Measurements from ENCODE around the gene EPC1.

EPC1 gene

DNA sequence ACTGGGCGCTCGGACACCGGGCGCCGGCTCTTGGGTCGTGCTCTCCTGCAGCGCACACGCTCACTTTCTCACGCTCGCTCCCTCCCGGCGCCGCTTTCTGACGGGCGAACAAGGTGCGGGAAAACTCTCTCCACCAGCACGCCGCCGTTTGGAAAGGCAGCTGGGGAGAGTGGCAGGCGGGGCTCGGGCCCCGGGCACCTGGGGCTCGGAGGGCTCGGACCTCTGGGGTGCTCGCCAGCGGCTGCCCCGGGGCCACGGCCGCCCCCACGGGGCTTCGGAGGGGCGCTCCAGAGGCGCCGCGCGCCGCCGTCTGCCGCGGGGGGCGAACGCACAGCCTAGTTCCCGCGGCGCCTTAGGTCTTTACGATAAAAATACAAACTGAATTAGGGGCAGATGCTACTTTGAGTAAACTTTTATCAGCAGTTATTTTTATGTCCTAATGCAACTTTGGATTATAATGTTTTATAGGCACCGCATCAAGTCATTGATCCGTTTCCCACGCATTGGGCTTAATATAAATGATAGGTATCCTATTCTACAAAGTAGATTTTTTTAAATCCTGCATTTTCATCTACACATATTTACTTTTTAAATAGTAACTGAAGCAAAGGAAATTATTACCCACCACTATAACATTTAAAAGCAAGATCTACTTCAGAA, 535 bp upstream of the EPC1 start:
- peak overlapping the region; percentile 95 for H3K4me3 ChIP-seq
- DNase-seq (ENCODE audit: low spot score) = no peak
- peak overlapping the region; percentile 98 for H3K27ac ChIP-seq
- no peak for TF ChIP-seq CTCF (IDR thresholded peaks at IDR 0.05)

DNA sequence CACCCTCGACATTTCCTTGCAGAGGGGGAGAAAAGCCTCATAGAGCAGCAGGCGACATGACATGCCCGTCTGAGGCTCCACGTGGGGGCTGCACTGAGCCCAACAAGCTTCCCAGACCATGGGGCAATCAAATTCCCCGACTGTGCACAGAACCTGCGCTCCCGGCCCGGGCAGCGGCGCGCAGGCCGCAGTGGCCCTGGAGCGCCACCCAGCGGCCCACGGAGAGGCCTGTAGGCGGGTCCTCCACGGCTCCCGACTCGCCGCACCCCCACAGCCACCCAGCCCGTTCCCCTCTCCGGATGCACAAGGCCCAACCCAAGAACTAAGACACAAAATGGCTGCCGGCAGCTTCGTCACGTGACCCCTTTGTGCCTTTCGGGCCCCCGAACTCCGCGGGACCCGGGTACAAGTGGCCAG, 816 bp downstream of the EPC1 start:
- peak; percentile 98 for DNase-seq (ENCODE audit: low spot score)
- Histone ChIP-seq H3K27ac (peak overlapping the region; percentile 98), H3K4me3 (peak overlapping the region; percentile 95)
- TF ChIP-seq CTCF (IDR thresholded peaks at IDR 0.05) = peak; percentile 89

- H3K4me3 ChIP-seq = peak overlapping the region; percentile 32
- H3K27ac ChIP-seq = no peak overlapping the region
- DNase-seq (ENCODE audit: low spot score) = no peak
- TF ChIP-seq CTCF (IDR thresholded peaks at IDR 0.05) = no peak
These were observed 5.4 kb downstream of the EPC1 start for GRCh38 chr10:32341596-32341995.

DNA sequence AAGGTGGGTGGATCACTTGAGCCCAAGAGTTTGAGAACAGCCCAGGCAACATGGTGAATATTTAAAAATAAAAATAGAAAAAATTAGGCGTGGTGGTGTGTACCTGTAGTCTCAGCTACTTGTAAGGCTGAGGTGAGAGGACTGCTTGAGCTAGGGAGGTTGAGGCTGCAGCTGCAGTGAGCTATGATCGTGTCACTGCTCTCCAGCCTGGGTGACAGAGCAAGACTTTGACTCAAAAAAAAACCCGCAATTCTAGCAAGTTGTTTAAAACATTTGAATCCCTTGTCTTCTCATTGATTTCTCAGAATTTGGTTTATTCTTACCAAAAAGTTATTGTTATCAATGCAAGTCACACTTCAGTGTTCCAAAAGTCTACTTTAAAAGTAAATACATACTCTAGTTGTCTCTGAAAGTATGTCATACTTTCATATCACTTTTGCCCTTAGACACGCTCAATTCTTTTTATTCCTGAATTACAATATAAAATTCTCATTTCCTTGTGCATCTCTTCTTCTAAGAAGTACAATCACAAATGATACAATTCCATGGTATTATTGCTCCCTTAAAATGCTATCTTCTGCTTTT, 6.3 kb downstream of the EPC1 start:
- no peak for DNase-seq (ENCODE audit: low spot score)
- no peak overlapping the region for H3K27ac ChIP-seq
- H3K4me3 ChIP-seq = peak overlapping the region; percentile 32
- no peak for TF ChIP-seq CTCF (IDR thresholded peaks at IDR 0.05)

GRCh38 chr10:32338262-32338661, 8.7 kb downstream of the EPC1 start:
- DNase-seq (ENCODE audit: low spot score) = no peak
- no peak overlapping the region for H3K27ac ChIP-seq
- H3K4me3 ChIP-seq = peak overlapping the region; percentile 29
- no peak for TF ChIP-seq CTCF (IDR thresholded peaks at IDR 0.05)

- H3K4me3 ChIP-seq = no peak overlapping the region
- no peak for TF ChIP-seq CTCF (IDR thresholded peaks at IDR 0.05)
- no peak overlapping the region for H3K27ac ChIP-seq
- DNase-seq (ENCODE audit: low spot score) = no peak
These were observed 9.6 kb downstream of the EPC1 start for GRCh38 chr10:32337350-32337749.

DNA sequence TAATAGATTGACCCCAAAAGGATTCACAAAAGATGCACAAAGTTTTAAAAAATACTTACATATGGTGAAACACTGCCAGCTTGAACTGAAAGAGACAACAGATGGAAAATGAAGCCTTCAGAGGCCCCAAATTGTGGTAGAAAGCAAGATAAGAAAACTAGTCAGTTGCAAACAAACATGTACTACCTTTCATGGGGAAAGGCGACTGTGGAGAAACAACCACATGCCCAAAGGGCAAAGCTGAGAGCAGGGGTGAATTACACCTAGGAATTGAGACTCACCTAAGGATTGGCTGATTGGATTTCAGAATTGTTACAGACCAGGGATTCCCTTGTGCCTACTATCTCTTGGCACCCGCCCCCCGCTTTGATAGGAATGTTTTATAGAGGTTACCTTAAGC, 13.1 kb downstream of the EPC1 start:
- Histone ChIP-seq H3K4me3 (no peak overlapping the region), H3K27ac (no peak overlapping the region)
- TF ChIP-seq CTCF (IDR thresholded peaks at IDR 0.05) = no peak
- no peak for DNase-seq (ENCODE audit: low spot score)

Data from coronary artery (tissue), 2 donors.